ENCODE data around the gene HMGCL.

DNA sequence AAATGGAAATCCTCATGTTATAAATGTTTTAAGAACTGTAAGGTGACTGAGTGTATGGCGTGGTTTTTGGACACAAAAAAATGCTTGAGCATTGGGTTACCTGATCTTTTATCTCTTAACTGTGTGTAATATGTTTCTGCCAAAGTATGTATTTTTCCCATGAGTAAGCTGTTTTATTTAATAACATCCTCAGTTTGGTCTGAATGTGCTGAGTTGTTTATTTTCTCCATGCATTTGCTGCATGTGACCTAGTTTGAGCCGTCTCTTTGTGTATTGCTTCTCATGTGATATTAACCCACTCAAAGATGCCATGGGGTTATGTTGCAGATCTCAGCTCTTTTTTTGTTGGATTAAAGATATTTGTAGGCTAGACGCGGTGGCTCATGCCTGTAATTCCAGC is 40.4 kb downstream of the HMGCL start:
- TF ChIP-seq, protein P1, sequence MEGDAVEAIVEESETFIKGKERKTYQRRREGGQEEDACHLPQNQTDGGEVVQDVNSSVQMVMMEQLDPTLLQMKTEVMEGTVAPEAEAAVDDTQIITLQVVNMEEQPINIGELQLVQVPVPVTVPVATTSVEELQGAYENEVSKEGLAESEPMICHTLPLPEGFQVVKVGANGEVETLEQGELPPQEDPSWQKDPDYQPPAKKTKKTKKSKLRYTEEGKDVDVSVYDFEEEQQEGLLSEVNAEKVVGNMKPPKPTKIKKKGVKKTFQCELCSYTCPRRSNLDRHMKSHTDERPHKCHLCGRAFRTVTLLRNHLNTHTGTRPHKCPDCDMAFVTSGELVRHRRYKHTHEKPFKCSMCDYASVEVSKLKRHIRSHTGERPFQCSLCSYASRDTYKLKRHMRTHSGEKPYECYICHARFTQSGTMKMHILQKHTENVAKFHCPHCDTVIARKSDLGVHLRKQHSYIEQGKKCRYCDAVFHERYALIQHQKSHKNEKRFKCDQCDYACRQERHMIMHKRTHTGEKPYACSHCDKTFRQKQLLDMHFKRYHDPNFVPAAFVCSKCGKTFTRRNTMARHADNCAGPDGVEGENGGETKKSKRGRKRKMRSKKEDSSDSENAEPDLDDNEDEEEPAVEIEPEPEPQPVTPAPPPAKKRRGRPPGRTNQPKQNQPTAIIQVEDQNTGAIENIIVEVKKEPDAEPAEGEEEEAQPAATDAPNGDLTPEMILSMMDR (IDR thresholded peaks at IDR 0.05), result no peak
- no peak for TF ChIP-seq POLR2A (IDR thresholded peaks at IDR 0.05)
